AG08396 (cell line): ENCODE results near the gene PNCK.
A peak's percentile ranks its signal among the peaks of the same experiment; 100 is the strongest.
"Not testable (repeated sequence)": the region's sequence is repeated elsewhere in the genome, so short reads cannot be mapped to it uniquely, and the experiment has no call there.

Experiments used
- DNase-seq: peaks from one replicate; pipeline ENCODE4 v3.0.0; 2012; ENCODE audit warnings: low spot score, mixed read lengths

Gene PNCK

DNA sequence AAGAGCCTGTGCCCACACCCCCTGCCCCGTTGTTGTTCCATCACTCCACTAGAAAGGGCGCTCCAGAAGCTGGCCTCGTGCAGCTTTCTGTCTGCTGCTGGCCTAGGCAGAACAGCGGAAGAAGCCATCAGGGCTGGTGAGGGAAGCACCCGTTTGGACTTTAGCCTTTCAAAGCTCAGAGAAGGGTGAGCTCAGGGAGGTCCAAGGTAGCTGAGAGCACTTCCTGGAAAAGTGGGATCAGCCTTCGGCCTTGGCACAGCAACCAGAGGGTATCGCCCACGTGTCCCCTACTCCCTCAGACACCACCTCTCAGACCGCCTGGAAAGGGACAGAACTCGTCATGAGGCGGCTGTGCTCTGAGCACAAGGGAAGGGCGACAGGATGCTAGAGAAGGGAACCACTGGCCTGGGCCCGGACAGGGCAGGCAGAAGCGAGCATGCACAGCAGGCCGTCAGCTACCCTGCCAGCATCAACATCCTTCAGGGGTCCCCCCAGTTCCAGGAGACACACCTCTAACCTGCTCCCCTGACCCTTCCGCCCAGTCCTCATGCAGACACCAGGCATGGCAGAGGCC, 25.7 kb upstream of the PNCK start:
- not testable (repeated sequence) for DNase-seq

DNA sequence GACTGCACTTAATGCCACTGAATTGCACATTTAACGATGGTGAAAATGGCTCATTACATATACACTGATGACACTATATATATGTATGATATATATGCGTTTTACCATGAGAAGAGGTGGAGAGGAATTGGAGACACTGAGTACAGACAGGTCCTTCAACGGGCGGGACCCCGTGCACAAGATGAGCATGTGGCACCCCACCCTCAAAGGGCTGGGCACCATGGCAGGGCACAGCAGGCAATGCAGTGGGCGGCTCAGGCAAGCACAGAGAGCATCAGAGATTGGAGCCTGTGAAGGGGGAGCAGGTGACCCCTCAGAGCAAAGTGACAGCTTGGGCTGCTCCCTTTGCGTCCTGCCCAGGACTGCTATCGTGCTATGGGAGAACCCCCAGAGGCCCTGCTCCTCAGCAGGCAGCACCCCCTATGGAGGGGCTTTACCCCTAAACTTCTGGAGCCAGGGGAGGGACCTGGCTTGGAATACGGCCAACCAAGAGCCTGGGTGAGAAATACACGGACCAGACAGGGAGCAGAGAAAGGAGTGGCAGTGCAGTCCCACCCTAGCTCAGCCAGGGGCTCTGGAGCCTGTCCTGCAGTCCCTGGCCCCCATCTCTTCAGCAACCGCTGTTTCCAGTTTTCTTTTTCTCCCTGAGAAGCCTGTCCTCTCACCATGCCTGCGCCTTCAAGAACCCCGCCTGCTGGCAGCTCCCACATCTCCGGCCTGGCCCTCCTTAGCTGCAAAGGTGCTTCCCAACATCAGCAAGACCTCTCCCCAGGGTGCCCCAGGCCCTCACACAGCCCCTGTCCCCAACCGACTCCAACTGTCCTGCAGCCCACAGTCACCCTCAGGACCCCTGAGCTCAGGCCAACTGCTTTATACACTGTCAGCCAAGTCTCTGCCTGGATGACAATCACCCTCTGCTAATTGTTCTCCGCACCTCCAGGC, 24.6 kb upstream of the PNCK start:
- no peak for DNase-seq

DNA sequence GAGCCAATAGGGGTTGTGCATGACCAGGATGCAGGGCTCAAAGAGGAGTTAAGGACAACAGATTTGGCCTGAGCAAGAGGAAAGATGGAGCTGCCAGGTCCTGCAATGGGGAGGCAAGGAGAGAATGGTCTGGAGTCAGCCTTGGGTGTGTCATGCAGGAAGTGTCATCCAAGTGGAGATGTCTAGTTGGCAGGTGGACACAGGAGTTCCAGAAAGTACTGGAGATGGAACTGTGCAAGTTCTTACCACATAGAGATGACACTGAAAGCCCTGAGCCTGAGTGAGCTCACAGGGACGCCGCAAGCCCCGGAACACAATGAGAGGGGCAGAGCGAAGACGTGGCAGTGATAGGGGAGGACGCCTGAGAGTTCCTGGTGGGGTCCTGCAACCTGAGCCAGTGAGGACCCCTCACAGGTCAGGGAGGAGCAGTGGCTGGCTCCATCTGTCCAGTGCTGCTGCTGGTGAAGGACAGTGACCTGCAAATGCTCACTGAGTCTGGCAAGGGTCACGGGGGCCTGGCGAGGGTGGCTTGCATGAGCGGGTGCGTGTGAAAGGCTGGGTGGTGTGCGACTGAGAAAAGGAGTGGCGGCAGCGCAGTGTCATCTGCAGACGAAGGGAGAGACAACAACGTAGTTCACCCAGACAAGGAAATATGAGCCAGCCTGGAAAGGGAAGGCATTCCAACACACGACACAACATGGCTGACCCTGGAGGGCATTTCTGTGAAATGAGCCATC, 23.5 kb upstream of the PNCK start:
- DNase-seq = not testable (repeated sequence)

DNA sequence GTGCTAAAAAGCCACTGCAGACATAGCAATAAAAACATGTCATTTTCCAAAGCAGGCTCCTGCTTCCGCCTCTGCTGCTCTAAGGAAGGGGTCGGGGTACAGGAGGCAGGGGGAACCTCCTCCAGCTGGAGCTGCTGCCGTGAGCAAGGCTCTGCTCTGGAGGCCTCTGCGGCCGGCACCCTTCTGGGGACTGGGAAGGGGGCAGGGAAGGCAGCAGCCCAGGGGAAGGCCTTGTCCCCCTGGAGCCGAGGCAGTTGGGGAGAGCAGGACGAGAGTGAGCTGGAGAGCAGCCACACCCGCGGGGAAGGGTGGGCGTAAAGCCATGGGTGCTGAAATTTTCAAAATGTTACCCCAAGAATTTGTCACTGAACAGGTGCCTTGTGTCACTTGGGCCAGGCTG, 22.9 kb upstream of the PNCK start:
- not testable (repeated sequence) for DNase-seq

DNA sequence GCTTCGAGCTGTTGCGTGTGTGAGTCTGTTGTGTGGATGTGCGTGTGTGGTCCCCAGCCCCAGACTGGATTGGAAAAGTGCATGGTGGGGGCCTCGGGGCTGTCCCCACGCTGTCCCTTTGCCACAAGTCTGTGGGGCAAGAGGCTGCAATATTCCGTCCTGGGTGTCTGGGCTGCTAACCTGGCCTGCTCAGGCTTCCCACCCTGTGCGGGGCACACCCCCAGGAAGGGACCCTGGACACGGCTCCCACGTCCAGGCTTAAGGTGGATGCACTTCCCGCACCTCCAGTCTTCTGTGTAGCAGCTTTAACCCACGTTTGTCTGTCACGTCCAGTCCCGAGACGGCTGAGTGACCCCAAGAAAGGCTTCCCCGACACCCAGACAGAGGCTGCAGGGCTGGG, 22.5 kb upstream of the PNCK start:
- no peak for DNase-seq

DNA sequence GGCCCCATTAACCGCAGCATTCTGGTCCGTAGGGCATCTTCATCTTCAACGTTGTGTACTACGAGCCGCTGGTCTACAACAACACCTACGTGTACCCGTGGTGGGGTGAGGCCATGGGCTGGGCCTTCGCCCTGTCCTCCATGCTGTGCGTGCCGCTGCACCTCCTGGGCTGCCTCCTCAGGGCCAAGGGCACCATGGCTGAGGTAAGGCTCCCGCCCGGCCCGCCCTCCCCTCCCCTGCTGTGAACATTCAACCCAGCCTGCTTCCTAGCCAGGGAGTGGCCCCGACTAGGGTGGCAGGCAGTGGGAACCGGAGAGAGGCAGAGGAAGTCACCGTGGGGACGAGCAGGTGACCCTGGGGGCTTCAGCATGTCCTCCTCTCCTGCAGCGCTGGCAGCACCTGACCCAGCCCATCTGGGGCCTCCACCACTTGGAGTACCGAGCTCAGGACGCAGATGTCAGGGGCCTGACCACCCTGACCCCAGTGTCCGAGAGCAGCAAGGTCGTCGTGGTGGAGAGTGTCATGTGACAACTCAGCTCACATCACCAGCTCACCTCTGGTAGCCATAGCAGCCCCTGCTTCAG, 21.2 kb upstream of the PNCK start:
- no peak for DNase-seq

DNA sequence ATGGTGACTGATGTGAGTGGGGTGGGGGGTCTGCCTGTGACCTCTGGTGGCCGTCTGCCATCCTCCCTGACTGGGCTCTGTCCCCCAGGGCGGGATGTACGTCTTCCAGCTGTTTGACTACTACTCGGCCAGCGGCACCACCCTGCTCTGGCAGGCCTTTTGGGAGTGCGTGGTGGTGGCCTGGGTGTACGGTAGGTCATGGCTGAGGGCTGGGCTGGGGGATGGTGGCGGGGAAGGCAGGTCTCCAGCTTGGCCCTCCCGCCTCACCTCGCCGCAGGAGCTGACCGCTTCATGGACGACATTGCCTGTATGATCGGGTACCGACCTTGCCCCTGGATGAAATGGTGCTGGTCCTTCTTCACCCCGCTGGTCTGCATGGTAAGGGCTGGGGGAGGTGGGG, 20.6 kb upstream of the PNCK start:
- not testable (repeated sequence) for DNase-seq

DNA sequence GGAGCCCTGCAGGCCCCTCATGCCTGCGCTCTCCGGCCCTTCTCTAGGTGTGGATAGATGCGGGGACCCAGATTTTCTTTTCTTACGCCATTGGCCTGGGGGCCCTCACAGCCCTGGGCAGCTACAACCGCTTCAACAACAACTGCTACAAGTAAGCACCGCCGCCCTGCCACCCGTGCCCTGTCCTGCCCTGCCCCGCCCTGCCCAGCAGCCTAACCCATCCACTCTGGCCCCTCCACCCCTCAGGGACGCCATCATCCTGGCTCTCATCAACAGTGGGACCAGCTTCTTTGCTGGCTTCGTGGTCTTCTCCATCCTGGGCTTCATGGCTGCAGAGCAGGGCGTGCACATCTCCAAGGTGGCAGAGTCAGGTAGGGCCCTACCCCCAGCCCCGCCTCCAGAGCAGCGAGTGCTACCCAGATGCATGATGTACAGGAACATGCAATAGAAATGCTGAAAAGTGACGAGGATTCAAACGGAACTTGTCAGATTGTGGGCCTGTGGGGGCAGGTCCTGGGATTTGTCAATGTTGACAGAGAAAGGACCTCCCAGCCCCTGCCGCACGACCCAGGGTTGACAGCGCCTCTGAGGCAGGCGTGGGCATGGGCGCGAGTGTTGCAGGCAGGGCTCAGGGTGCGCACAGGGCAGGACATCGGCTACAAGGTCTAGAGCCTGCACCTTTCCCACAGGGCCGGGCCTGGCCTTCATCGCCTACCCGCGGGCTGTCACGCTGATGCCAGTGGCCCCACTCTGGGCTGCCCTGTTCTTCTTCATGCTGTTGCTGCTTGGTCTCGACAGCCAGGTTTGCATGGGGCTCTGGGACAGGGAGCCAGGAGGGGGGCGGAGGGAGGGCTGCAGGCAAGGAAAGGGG, 19.8 kb upstream of the PNCK start:
- DNase-seq = no peak

DNA sequence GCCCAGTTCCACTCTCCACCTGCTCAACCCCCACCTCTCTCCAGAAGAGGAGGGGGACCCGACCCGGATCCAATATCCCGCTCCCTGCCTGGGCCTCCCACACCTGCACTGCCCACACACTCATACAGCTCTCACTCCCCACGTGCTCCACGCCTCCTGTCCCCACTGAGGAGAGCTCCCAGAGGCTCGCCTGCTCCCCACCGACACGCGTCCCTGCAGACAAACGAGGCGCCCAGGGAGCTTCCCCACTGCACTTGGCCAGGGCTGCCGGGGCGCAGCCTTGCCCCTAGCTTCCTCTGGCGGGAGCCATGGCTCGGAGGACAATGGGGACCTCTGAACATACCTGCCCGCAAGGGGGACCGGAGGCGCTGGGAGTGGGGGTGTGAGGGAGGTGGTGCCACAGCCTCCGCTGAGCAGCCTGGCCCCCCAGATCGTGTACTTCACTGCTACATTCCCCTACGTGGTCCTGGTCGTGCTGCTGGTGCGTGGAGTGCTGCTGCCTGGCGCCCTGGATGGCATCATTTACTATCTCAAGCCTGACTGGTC, 19.1 kb upstream of the PNCK start:
- no peak for DNase-seq

DNA sequence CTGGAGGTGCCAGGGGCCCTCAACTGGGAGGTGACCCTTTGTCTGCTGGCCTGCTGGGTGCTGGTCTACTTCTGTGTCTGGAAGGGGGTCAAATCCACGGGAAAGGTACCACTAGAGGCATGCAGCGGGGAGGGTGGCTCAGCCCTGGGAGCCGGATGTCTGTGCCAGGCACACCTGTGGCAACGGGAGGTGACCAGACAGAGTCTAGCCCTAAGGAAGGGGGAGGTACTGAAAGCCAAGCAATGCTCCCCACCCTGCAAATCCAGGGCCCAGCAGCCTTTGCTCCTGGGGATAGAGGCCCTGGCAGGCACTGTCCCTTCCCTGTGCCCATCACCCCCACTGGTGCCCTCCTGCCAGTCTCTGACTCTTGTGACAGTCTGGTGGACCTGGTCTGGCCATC, 18.4 kb upstream of the PNCK start:
- DNase-seq = no peak

DNA sequence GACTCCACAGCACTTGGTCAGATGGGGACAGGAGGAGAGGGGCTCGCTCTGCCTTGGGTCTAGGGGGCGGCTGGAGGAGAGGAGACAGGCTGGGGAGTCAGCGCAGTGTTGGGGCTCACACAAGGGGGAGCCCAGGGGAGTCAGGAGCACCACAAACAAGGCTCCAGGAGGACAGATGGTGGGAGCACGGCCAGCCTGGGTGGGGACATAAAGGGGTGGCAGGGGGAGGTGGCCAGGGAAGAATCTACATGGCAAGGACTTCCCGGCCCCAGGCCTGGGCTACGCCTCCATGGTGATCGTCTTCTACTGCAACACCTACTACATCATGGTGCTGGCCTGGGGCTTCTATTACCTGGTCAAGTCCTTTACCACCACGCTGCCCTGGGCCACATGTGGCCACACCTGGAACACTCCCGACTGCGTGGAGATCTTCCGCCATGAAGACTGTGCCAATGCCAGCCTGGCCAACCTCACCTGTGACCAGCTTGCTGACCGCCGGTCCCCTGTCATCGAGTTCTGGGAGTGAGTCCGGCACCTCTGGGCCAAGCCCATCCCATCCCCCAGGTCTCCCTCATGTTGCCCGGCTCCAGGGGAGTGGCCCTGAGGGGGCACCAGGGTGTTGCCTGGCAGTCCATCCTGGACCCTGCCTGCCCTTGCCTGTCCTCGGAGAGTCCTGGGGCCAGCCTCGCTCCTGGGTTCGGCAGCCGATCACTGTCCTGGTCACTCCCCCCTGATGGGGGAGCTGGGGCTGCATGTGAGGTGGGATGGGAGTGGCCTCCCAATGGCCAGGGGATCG, 17.6 kb upstream of the PNCK start:
- DNase-seq = not testable (repeated sequence)

DNA sequence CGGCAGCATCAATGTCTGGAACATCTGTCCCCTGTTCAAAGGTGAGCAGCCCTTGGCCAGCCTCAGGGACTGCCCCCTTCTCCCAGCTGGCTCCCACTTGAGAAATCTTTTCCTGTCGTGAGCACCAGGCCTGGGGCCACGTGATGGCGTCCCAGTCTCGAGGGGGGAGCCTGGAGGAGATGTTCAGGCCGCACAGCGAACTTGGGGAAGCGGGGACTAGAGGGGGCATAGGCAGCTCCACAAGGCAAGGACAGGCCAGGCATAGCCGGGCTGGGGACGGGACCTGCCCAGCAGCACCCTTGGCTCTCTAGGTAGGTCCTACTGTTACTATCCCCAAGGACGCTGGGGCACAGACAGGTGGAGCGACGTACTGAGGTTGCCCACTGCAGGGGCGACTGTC, 16.9 kb upstream of the PNCK start:
- DNase-seq = no peak

DNA sequence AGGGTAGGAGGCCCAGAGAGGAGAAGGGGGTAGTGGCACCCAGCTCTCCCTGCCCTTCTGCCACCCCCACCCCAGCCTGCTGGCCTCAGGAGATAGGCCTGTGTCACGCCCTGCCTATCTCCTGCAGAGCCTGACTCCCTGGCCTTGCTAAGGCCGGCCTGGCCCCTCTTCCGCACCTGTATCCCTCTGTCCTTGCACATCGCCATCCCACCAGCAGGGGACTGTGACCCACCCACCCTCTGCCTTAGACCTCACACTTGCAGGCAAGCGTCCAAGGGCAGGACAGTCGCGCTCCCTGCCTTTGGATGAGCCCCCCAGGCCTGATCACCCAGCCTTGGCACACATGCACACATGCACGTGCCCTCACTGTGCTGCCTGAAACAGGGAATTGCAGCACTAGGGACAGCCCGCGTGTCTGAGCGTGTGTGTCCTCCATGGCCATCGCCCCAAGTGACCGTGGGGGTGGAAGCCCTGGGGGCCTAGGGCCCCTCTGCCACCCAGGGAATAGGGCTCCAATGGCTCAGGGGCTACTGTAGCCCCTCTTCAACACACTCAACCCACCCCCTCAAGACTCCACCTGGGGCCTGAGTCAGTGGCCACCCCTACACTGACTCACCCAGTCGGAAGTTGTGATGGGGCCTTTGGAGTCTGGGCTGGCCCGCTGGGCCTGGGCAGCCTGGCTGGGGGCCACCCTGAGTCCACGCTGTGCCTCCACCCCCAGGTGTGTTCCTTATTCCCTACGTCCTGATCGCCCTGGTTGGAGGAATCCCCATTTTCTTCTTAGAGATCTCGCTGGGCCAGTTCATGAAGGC, 16.2 kb upstream of the PNCK start:
- no peak for DNase-seq

DNA sequence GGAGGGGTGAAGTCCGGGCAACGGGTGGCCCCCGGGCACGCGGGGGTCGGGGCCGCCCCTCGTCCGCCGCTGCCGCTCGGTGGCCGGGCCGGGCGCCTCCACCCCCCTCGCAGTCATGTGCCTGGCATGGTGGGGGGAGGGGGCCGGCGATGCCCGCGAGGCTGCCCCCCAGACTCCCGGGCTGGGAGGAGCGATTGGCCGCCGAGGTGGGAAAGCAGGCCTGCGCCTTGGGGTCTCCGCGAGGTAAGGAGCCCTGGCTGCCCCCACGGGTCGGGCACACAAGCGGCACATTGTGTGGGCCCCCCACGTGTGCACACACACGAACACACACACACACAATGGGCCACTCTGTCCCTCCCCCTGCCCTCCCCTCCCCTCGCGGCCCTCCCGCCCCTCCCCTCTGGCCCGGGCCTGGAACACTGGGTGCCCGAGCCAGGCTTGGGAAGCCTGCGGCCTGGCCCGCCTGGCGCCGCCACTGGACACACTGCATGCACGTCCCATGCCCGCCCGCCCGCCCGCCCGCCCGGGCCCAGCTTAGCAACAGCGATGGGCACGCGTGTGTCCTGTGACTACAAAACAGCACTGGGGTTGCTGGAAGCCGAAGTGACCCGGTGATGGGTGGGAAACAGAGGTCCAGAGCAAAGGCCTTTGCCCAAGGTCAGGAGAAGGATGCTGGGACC, 15.4 kb upstream of the PNCK start:
- DNase-seq = peak; percentile 49

DNA sequence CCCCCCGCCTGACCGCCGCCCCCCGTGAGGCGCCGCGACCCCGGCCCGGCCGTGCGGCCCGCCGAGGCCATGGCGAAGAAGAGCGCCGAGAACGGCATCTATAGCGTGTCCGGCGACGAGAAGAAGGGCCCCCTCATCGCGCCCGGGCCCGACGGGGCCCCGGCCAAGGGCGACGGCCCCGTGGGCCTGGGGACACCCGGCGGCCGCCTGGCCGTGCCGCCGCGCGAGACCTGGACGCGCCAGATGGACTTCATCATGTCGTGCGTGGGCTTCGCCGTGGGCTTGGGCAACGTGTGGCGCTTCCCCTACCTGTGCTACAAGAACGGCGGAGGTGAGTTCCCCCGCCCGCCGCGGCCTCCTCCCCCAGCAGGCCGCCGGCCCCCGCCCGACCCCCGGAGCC, 14.9 kb upstream of the PNCK start:
- no peak for DNase-seq

DNA sequence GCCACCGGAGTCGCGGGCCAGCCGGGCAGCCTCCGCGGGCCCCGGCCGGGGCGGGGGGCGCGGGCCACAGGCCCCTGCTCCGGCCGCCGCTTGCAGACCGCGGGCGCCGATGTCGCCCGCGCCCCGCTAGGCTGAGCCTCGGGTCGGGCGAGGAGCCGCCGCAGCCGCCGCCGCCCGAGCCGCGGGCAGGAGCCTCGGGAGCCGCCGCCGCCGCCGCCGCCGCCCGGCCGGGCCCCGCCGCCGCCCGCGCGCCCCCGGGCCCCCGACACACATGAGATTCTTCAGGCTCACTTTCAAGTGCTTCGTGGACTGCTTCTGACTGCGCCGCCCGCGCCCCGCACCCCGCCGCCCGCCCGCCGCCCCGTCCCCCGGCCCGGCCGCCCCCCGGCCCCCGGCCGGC, 14.5 kb upstream of the PNCK start:
- no peak for DNase-seq

DNA sequence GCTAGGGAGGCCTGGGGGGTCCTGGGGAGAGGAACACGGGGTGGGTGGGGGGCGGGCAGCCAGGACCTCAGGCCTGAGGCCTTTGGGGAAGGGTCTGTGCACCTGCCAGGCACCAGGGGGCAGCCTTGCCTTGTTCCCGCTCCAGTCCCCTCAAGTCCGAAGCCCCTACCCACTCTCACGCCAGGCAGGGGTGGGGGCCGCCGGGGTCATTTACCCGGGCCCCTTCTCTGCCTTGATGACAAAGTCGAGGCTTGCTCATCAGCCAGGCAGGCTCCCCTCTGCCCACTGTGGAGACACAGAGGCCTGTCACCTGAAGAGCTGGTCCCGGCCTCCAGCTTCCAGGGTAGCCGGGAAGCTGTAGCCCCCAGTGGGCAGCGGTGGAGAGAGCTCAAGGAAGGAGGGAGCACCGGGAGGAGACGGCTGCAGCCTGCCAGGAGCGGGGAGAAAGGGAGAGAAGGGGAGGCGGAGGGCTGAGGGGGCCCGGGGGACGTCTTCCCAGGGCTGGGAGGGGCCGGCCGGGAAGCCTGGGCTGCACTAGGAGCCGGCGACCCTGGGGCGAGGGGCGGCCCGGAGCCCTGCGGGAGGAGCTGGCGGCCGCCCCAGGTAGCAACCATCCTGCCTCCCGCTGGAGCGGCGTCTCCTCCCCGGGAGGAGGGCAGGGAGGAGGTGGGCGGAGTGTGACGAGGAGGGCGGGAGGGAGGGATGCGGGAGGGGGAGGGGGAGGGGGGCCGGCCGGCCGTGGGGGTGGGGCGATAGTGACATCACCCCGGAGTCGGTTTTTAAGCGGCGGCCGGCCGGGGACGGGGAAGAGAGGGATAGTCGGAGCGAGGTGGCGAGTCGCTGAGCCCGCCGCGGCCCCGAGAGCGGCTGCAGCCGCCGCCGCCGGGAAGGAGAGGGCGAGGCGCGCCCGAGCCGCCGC, 13.8 kb upstream of the PNCK start, which contains the start of gene SLC6A8:
TSS of gene SLC6A8 (plus strand) at position 806 of the 919 bp plus-strand sequence. CDS start 649 bp downstream, outside the sequence.
- DNase-seq = peak; percentile 87

DNA sequence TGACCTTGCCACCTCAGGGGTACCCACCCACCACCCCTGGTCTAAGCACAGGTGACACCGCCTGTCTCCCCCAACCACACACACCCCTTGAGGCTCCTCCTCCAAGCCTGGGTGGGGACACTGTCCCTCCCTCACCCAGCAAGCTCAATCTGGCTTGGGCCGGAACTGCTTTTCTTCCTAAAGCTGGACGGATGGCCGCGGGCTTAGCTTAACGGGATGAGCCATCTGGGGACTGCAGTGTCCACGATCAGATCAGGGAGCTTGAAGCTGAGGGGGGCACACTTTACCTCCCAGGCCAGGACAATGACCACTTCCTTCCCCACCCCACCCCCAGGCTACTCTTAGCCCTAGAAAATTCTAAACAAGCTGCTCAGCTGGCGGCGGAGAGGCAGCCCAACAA, 13.1 kb upstream of the PNCK start:
- DNase-seq = no peak
